ENCODE data around the gene HLA-E. TPM values are rescaled to one million over a fixed set of nuclear protein-coding genes. Genes with fewer than 3 reads are reported as not detected.
"Not testable (repeated sequence)": the region's sequence is repeated elsewhere in the genome, so short reads cannot be mapped to it uniquely, and the experiment has no call there.

HLA-E gene
- total RNA-seq, 5 donors from 2014 or later (not counting 1 experiment from before 2014, with no cell fraction given) = 1,114 to 1,417 (median 1,253) TPM

GRCh38 chr6:30491991-30492952, 3.0 kb downstream of the HLA-E start:
- H3K9me3 ChIP-seq = no peaks in the 10 kb centered on the region

GRCh38 chr6:30493643-30494250, 4.4 kb downstream of the HLA-E start:
- Mint-ChIP-seq H3K36me3 (peaks cover 46% of the 10 kb centered on the region), H3K4me1 (peaks cover 68 to 84% (median 81%) of the 10 kb centered on the region in 3 donors), H3K27ac (peak overlapping the region; percentile 63 to 91), H3K4me3 (peak overlapping the region; percentile 64 to 99 (median 98)), H3K9me3 (no peaks in the 10 kb centered on the region), H3K27me3 (no peaks in the 10 kb centered on the region)
- H3K4me3 ChIP-seq (ENCODE audit: control insufficient read depth in 1 of 2, extremely low read depth in 1 of 2, low read length in 1 of 2) = peak overlapping the region; percentile 50 to 82
- ChIA-PET POLR2A (interaction anchor here (0.6 to 2.0 kb wide), 15 partner anchors 9 to 121 kb away, joined by 3 to 24 read pairs (median 5); partner anchors contain the start of genes GNL1 (in 1 of the 2) and PRR3 (in 1 of the 2)), CTCF (interaction anchor here (0.8 to 2.7 kb wide), 12 partner anchors 8 to 50 kb away, joined by 3 to 22 read pairs (median 8); no protein-coding TSS in a partner anchor)
- peaks cover 0 to 3% of the 10 kb centered on the region in 2 experiments for H3K27me3 ChIP-seq (replicated peaks in 1 of 2; ENCODE audit: control insufficient read depth in 2 of 2, extremely low read depth in 1 of 2, insufficient read depth in 2 of 2, low read length in 1 of 2)
- H3K9me3 ChIP-seq = no peaks in the 10 kb centered on the region
- ATAC-seq (replicated peaks in 1 of 4) = no peak
- peaks cover 54 to 68% of the 10 kb centered on the region in 2 experiments for H3K4me1 ChIP-seq (ENCODE audit: control insufficient read depth in 1 of 2, extremely low read depth in 1 of 2, insufficient read depth in 2 of 2, low read length in 2 of 2)
- DNase-seq = peak in 17 of 35 experiments; percentile 30 to 62 (median 44)
- peaks cover 4 to 43% of the 10 kb centered on the region in 2 donors for H3K36me3 ChIP-seq (ENCODE audit: control insufficient read depth in 2 of 2, extremely low read depth in 1 of 2, insufficient read depth in 1 of 2, low read length in 1 of 2)
- peak overlapping the region; percentile 48 for H3K27ac ChIP-seq (ENCODE audit: low read length)
- 21% methylated on average over 5 of the region's 8 CpGs for WGBS (ENCODE audit: insufficient coverage)

More at GRCh38 chr6:30491991-30492952, 3.0 kb downstream of the HLA-E start:
- DNase-seq (peak in 4 of 35 experiments; percentile 10 to 55 (median 16)), ATAC-seq (replicated peaks in 1 of 4) (peak in 1 of 4 experiments; percentile 5)
- H3K4me3 ChIP-seq (ENCODE audit: control insufficient read depth in 1 of 2, extremely low read depth in 1 of 2, low read length in 1 of 2) = peak overlapping the region; percentile 82 to 93
- Mint-ChIP-seq H3K9me3 (no peaks in the 10 kb centered on the region), H3K36me3 (peaks cover 46% of the 10 kb centered on the region), H3K27me3 (no peaks in the 10 kb centered on the region), H3K27ac (peak overlapping the region; percentile 98 to 99), H3K4me3 (peak overlapping the region; percentile 98 to 99 (median 99)), H3K4me1 (peaks cover 69 to 87% (median 83%) of the 10 kb centered on the region in 3 donors)
- peaks cover 4 to 43% of the 10 kb centered on the region in 2 donors for H3K36me3 ChIP-seq (ENCODE audit: control insufficient read depth in 2 of 2, extremely low read depth in 1 of 2, insufficient read depth in 1 of 2, low read length in 1 of 2)
- ChIA-PET POLR2A (interaction anchor here (0.5 to 2.0 kb wide), 12 partner anchors 8 to 777 kb away, joined by 3 to 24 read pairs (median 4); no protein-coding TSS in a partner anchor), CTCF (interaction anchor here (0.6 to 2.7 kb wide), 10 partner anchors 9 to 1687 kb away, joined by 3 to 22 read pairs (median 4); no protein-coding TSS in a partner anchor)
- H3K27me3 ChIP-seq (replicated peaks in 1 of 2; ENCODE audit: control insufficient read depth in 2 of 2, extremely low read depth in 1 of 2, insufficient read depth in 2 of 2, low read length in 1 of 2) = peaks cover 0 to 3% of the 10 kb centered on the region in 2 experiments
- peaks cover 58 to 80% of the 10 kb centered on the region in 2 experiments for H3K4me1 ChIP-seq (ENCODE audit: control insufficient read depth in 1 of 2, extremely low read depth in 1 of 2, insufficient read depth in 2 of 2, low read length in 2 of 2)
- WGBS (ENCODE audit: insufficient coverage) = 0% methylated on average over 10 of the region's 16 CpGs
- peak overlapping the region; percentile 39 for H3K27ac ChIP-seq (ENCODE audit: low read length)

- Histone ChIP-seq H3K27ac (ENCODE audit: low read length) (peak overlapping the region; percentile 48), H3K4me3 (ENCODE audit: control insufficient read depth in 1 of 2, extremely low read depth in 1 of 2, low read length in 1 of 2) (peak overlapping the region; percentile 50 to 82), H3K27me3 (replicated peaks in 1 of 2; ENCODE audit: control insufficient read depth in 2 of 2, extremely low read depth in 1 of 2, insufficient read depth in 2 of 2, low read length in 1 of 2) (peaks cover 0 to 3% of the 10 kb centered on the region in 2 experiments), H3K9me3 (no peaks in the 10 kb centered on the region), H3K4me1 (ENCODE audit: control insufficient read depth in 1 of 2, extremely low read depth in 1 of 2, insufficient read depth in 2 of 2, low read length in 2 of 2) (peaks cover 54 to 64% of the 10 kb centered on the region in 2 experiments), H3K36me3 (ENCODE audit: control insufficient read depth in 2 of 2, extremely low read depth in 1 of 2, insufficient read depth in 1 of 2, low read length in 1 of 2) (peaks cover 4 to 43% of the 10 kb centered on the region in 2 donors)
- Mint-ChIP-seq H3K27ac (peak overlapping the region; percentile 63 to 91), H3K9me3 (no peaks in the 10 kb centered on the region), H3K4me1 (peaks cover 66 to 78% (median 75%) of the 10 kb centered on the region in 3 donors), H3K4me3 (peak overlapping the region; percentile 64 to 99 (median 98)), H3K36me3 (peaks cover 44% of the 10 kb centered on the region), H3K27me3 (no peaks in the 10 kb centered on the region)
- CTCF ChIA-PET = interaction anchor here (0.6 to 2.7 kb wide), 11 partner anchors 9 to 50 kb away, joined by 3 to 22 read pairs (median 10); no protein-coding TSS in a partner anchor
- no peak for ATAC-seq (replicated peaks in 1 of 4)
- peak in 1 of 35 experiments; percentile 60 for DNase-seq
- 38% methylated on average over 2 of the region's 8 CpGs for WGBS (ENCODE audit: insufficient coverage)
- POLR2A ChIA-PET = interaction anchor here (0.6 to 1.8 kb wide), 13 partner anchors 10 to 155 kb away, joined by 3 to 12 read pairs (median 5); partner anchors contain the start of genes GNL1 (in 1 of the 2) and PRR3 (in 1 of the 2)
Measured at GRCh38 chr6:30494291-30494861, 5.1 kb downstream of the HLA-E start.

- not testable (repeated sequence) for H3K9me3 Mint-ChIP-seq; H3K27me3 Mint-ChIP-seq; DNase-seq; ATAC-seq (replicated peaks in 1 of 4); H3K4me3 ChIP-seq (ENCODE audit: control insufficient read depth in 1 of 2, extremely low read depth in 1 of 2, low read length in 1 of 2); H3K27me3 ChIP-seq (replicated peaks in 1 of 2; ENCODE audit: control insufficient read depth in 2 of 2, extremely low read depth in 1 of 2, insufficient read depth in 2 of 2, low read length in 1 of 2); H3K9me3 ChIP-seq
- Mint-ChIP-seq H3K4me1 (peaks cover 71 to 79% (median 78%) of the 10 kb centered on the region in 3 donors), H3K36me3 (peaks cover 42% of the 10 kb centered on the region), H3K4me3 (peak overlapping the region; percentile 2 to 99 (median 98)), H3K27ac (peak overlapping the region; percentile 63 to 91)
- Histone ChIP-seq H3K27ac (ENCODE audit: low read length) (peak overlapping the region; percentile 48), H3K36me3 (ENCODE audit: control insufficient read depth in 2 of 2, extremely low read depth in 1 of 2, insufficient read depth in 1 of 2, low read length in 1 of 2) (peaks cover 4 to 43% of the 10 kb centered on the region in 2 donors), H3K4me1 (ENCODE audit: control insufficient read depth in 1 of 2, extremely low read depth in 1 of 2, insufficient read depth in 2 of 2, low read length in 2 of 2) (peaks cover 54 to 68% of the 10 kb centered on the region in 2 experiments)
- POLR2A ChIA-PET = interaction anchor here (0.7 to 1.8 kb wide), 4 partner anchors 26 to 47 kb away, joined by 3 to 12 read pairs (median 10); no protein-coding TSS in a partner anchor
- CTCF ChIA-PET = interaction anchor here (1.8 to 2.7 kb wide), 3 partner anchors 11 to 38 kb away, joined by 6 to 22 read pairs (median 15); no protein-coding TSS in a partner anchor
- no CpG with 5 or more reads among the region's 4 CpGs for WGBS (ENCODE audit: insufficient coverage)
Measured at GRCh38 chr6:30495060-30495459, 5.8 kb downstream of the HLA-E start.

GRCh38 chr6:30495993-30496392, 6.7 kb downstream of the HLA-E start:
- no peak for ATAC-seq (replicated peaks in 1 of 4)
- Mint-ChIP-seq H3K4me1 (peaks cover 76 to 82% (median 79%) of the 10 kb centered on the region in 3 donors), H3K27me3 (no peaks in the 10 kb centered on the region), H3K4me3 (peak overlapping the region in 1 of 3 donors; percentile 98), H3K9me3 (no peaks in the 10 kb centered on the region), H3K36me3 (peaks cover 33% of the 10 kb centered on the region), H3K27ac (peak overlapping the region; percentile 73 to 79)
- Histone ChIP-seq H3K27me3 (replicated peaks in 1 of 2; ENCODE audit: control insufficient read depth in 2 of 2, extremely low read depth in 1 of 2, insufficient read depth in 2 of 2, low read length in 1 of 2) (no peaks in the 10 kb centered on the region), H3K36me3 (ENCODE audit: control insufficient read depth in 2 of 2, extremely low read depth in 1 of 2, insufficient read depth in 1 of 2, low read length in 1 of 2) (peaks cover 4 to 34% of the 10 kb centered on the region in 2 donors), H3K4me3 (ENCODE audit: control insufficient read depth in 1 of 2, extremely low read depth in 1 of 2, low read length in 1 of 2) (no peak overlapping the region), H3K27ac (ENCODE audit: low read length) (no peak overlapping the region), H3K4me1 (ENCODE audit: control insufficient read depth in 1 of 2, extremely low read depth in 1 of 2, insufficient read depth in 2 of 2, low read length in 2 of 2) (peaks cover 51 to 70% of the 10 kb centered on the region in 2 experiments), H3K9me3 (no peaks in the 10 kb centered on the region)
- DNase-seq = no peak
- CTCF ChIA-PET = interaction anchor here in 1 of 2 donors (0.7 kb wide), 1 partner anchor 46 kb away, joined by 3 read pairs; no protein-coding TSS in a partner anchor
- WGBS (ENCODE audit: insufficient coverage) = 80% methylated on average over 3 of the region's 4 CpGs
- POLR2A ChIA-PET = interaction anchor here (0.6 to 1.0 kb wide), 4 partner anchors 10 to 45 kb away, joined by 3 to 9 read pairs (median 3); no protein-coding TSS in a partner anchor
